GM13977 (cell line): ENCODE data around the gene FOXF2.
A peak's percentile ranks its signal among the peaks of the same experiment; 100 is the strongest.
"Not testable (repeated sequence)": the region's sequence is repeated elsewhere in the genome, so short reads cannot be mapped to it uniquely, and the experiment has no call there.

Source experiments
- DNase-seq: peaks from one replicate; pipeline ENCODE4 v3.0.0; 2012; ENCODE audit warnings: low spot score
- CTCF ChIP-seq: IDR thresholded peaks from 2 replicates; pipeline ENCODE4 v1.5.1; 2012; ENCODE audit warnings: mild to moderate bottlenecking, control low read depth; ENCODE audit not compliant: insufficient read depth; ENCODE audit errors: extremely low read depth, missing control alignments
- in situ Hi-C: fragments of 300-500 bp; cut with MboI; formaldehyde crosslinking; loops from one replicate; pipeline ENCODE4 v1.12.0; 2022; ENCODE audit warnings: low sequenced_read_pairs, low pct_unique_long_range_greater_than_20kb, mixed read lengths, inconsistent platforms; ENCODE audit not compliant: unreplicated experiment

Gene FOXF2

GRCh38 chr6:1351381-1352008 lies 37.9 kb upstream of the FOXF2 start:
- in situ Hi-C loops = no loop called here
- no peak for TF ChIP-seq CTCF
- no peak for DNase-seq

- in situ Hi-C loops, DNase-seq: not testable (repeated sequence)
Measured at GRCh38 chr6:1355068-1355467, 34.3 kb upstream of the FOXF2 start.

- in situ Hi-C loops, DNase-seq: not testable (repeated sequence)
Measured at GRCh38 chr6:1361717-1362116, 27.7 kb upstream of the FOXF2 start.

- TF ChIP-seq CTCF = no peak
- in situ Hi-C loops = no loop called here
- no peak for DNase-seq
Measured at GRCh38 chr6:1362643-1363042, 26.7 kb upstream of the FOXF2 start.

- TF ChIP-seq CTCF = no peak
- DNase-seq = no peak
- in situ Hi-C loops = no loop called here
Measured at GRCh38 chr6:1363298-1363697, 26.1 kb upstream of the FOXF2 start.

GRCh38 chr6:1363729-1364572 lies 25.4 kb upstream of the FOXF2 start:
- in situ Hi-C loops = no loop called here
- no peak for DNase-seq
- peak; percentile 22 for TF ChIP-seq CTCF

GRCh38 chr6:1364791-1365190 lies 24.6 kb upstream of the FOXF2 start:
- in situ Hi-C loops = no loop called here
- TF ChIP-seq CTCF = no peak

More at GRCh38 chr6:1364791-1365190, 24.6 kb upstream of the FOXF2 start:
- no peak for DNase-seq
